Suppressor macrophage treated with lipopolysaccharide for 1 hour (primary cell): Measurements from ENCODE around the gene CFAP107.
A peak's percentile ranks its signal among the peaks of the same experiment; 100 is the strongest.
"Not testable (repeated sequence)": the region's sequence is repeated elsewhere in the genome, so short reads cannot be mapped to it uniquely, and the experiment has no call there.

Experiments used
- DNase-seq, 3 donors: peaks; one replicate each; pipeline ENCODE4 v3.0.0-alpha.2; 2020 to 2022

CFAP107 gene

DNA sequence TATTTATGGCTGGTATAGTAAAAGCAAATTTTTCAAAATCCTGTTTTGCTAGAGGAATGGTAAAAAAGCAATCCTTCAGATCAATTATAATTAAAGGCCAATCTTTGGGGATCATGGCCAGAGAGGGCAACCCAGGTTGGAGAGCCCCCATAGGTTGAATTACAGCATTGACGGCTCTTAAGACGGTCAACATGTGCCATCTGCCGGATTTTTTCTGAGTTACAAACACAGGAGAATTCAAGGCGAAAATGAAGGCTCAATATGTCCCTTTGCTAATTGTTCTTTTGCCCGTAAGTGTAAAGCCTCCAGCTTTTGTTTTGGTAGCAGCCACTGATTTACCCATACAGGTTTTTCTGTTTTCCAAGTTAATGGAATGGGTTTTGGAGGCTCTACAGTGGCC lies 35.5 kb downstream of the CFAP107 start:
- not testable (repeated sequence) for DNase-seq

DNA sequence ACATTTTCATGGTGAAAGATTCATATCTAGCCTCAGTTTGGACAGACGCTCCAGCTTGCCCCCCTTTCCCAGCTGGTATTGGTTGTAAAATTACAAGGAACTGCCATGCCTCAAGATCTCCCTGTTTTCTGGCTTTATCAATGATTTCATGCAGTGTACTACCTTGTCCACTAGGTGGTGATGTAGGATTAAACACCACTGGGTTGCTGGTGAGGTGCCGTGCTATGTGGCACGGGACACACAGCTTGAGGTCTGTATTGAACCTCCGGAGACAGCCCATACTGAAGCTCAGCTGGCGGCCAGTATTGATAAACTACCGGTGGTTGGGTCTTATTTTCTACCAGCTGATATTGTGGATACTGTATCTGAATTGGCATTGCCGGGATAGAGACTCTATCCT lies 37.8 kb downstream of the CFAP107 start:
- DNase-seq = peak in 2 of 3 donors; percentile 5 to 6

DNA sequence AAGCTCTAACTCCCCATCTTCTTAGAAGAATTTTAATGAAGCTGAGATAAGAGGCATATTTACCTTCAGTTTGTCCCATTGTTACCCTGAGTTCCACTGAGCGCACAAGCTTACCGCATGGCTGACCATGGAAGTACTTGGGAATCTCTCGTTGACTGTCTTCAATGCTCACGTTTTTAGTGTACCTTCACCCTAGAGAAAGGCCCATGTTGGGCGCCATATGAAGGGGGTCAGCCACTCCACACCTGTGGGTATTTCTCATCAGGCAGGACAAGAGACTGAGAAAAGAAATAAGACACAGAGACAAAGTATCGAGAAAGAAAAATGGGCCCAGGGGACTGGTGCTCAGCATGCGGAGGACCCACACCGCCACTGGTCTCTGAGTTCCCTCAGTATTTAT lies 38.7 kb downstream of the CFAP107 start:
- not testable (repeated sequence) for DNase-seq

DNA sequence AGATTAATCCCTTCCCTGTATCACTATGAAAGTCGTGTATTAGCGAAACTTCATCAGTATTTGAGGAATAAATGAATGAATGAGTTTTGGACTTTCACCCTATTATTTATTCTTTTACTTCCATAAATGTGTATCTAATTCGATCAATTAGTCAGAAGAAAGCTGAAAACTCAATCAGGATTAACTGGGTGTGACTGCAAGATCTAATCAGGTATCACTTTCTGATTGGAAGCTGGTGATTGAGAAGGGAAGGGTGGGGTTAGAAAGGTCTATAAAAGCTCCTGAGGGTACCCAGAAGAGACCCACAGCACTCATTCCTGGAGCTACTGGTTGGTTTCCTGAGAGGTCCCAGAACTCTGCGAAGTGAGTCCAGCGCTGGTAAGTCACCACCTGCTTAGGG lies 45.1 kb downstream of the CFAP107 start, which contains the start of gene PRAMEF1:
PRAMEF1 (plus strand) TSS at position 301 of the 400 bp plus-strand sequence. CDS start 1,831 bp downstream, outside the sequence.
- not testable (repeated sequence) for DNase-seq

DNA sequence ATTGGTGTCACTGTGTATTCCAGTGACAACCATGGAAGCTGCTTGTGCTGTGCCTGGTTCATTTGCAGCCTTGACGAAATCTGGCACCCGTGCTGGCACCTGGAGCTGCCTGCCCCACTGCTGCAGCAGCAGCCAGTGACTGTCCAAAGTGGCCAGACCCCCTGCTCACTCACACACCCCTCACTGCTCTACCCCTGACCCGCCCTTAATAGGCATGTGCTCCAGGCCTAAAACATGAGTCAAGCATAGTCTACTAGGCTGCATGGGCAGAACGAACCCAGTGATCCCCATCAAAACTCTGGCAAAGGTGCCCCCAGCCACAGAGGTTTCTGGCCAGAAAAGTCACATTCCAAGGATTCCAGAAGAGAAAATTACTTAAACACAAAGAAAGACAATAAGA lies 52.9 kb downstream of the CFAP107 start:
- no peak for DNase-seq

DNA sequence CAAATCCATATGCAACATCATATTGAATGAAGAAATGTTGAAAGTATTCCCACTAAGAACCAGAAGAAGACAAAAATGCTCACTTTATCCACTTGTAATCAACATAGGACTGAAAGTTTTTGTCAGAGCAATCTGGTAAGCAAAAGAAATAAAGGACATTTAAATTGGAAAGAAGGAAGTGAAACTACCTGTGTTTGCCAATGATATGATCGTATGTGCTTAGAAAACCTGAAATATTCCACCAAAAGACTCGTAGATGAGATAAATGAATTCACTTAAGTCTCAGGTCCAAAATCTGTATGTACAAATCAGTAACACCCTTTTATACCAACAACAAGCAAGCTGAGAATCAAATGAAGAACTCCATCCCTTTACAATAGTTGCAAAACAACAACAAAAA lies 53.7 kb downstream of the CFAP107 start:
- no peak for DNase-seq

DNA sequence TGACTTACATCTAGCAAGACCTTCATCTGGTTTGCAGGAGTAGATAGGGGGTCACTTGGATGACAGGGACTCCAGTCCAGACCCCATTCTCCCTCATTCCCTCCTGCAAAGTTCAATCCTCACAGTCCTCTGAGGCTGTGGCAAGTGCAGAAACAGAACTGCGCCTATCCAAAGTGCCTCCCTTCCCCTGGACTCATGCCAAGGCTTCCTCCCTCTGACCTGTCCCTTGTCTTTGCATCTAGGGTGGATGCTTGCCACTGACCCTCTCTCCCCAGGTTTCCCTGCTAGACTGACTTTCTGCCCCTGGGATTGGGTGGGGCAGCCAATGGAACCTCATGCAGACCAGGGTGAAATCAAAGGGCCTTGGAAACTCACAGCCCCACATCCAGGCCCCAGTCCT lies 63.9 kb downstream of the CFAP107 start:
- no peak for DNase-seq

DNA sequence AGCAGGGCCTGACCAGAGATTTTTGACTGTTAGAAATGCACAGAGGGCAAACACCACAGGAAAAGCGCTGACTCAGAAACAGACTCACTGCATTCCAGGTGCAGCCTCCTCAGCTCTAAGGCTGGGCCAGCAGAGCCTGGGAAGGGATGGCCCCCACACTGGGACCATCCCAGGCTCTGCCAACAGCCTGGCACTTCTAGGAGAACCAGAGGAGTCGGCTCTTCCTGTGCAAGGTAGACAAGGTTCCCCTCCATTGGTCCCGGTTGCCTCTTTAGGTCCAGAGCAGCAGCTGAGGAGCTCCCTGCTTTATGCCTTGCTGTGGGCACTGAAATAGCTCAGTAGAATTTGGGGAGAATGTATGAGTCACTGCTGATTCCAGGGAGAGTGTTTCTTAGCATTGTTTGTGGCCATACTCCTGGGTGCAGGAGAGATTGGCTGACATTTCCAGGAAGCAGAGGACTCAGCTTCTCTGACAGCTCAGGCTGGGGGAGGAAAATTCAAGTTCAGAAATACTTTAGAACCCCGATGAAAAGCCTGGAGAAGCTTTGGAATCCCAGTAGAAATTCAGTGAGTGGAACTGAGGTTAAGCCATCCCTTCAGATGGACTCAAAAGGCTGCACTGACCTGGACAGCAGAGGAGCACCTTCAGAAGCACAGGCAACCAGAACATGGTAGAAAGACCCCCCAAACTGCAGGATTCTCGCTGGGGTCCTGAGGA lies 64.8 kb downstream of the CFAP107 start:
- DNase-seq = no peak

DNA sequence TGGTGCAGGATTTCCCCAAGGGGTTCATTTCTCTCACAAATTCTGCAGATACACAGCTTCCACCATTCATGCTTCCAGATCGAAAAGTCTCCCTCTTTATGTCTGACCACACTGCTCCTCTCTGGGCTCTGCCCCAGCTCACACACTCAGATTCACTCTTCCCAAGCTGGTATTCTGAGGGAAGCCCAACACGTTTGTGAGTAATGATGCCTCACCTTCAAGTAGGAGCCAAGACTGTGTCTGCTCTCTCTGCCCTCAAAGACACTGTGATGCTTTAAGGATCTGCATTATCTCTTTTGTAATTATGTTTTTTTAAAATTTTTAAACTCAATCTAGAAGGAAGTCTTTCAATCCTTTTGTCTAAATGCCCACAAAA lies 65.4 kb downstream of the CFAP107 start:
- no peak for DNase-seq
